Kidney tubule cell (primary cell): ENCODE data around the gene SYT17.
"Not testable (repeated sequence)": the region's sequence is repeated elsewhere in the genome, so short reads cannot be mapped to it uniquely, and the experiment has no call there.

Experiments
- DNase-seq: peaks from one replicate; pipeline ENCODE4 v3.0.0-alpha.2; 2018; ENCODE audit warnings: low spot score

Gene SYT17

DNA sequence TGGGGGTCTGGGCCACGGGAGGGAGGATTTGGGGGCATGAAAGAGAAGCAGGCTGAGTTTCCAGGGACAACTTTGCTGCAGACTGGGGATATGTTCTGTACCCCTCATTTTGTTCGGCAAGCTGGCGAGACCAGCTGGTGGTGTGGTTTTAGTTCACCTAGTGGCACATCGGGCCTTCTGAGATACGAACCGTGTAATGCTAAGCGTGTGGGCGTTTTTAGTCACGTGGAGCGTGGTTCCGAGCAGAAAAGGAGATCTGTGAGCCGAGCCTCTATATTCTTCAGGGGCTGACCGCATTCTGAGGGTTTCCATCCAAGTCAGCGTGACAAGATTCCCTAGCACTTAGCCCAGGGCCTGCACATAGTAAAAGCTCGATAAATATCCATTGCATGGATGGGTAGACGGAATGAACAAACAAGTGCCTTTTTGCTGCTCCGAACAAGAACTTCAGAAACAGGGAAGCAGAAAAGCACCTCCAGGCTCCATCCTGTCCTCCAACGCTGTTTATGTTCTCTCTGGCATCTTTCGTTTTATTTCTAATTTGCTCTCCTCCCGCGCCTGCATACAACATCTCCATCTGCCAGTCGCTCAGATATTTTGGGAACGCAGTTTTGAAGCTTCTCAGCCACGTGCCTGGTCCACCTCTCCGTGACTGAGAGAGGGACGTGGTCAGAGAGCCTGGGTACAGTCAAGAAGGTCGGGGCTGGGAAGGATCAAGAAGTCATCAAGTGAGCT is 5.8 kb downstream of the SYT17 start:
- DNase-seq: no peak

DNA sequence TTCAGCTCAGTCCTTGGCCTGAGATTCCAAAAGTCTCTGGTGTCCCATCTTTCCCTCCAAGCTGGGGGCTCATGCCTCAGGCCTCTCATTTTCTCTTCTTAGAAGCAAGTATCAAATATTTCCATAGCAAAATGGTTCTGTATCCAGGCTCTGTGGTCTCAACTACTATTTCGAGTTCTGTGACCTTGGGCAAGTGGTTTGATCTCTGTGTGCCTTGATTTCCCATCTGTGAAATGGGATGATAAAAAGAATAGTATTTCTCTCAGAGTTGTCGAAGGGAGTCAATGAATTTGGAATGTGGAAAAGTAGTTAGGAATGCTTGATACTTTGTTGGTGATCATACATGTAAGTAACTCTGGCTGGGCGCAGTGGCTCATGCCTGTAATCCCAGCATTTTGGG is 6.4 kb downstream of the SYT17 start:
- DNase-seq: no peak

DNA sequence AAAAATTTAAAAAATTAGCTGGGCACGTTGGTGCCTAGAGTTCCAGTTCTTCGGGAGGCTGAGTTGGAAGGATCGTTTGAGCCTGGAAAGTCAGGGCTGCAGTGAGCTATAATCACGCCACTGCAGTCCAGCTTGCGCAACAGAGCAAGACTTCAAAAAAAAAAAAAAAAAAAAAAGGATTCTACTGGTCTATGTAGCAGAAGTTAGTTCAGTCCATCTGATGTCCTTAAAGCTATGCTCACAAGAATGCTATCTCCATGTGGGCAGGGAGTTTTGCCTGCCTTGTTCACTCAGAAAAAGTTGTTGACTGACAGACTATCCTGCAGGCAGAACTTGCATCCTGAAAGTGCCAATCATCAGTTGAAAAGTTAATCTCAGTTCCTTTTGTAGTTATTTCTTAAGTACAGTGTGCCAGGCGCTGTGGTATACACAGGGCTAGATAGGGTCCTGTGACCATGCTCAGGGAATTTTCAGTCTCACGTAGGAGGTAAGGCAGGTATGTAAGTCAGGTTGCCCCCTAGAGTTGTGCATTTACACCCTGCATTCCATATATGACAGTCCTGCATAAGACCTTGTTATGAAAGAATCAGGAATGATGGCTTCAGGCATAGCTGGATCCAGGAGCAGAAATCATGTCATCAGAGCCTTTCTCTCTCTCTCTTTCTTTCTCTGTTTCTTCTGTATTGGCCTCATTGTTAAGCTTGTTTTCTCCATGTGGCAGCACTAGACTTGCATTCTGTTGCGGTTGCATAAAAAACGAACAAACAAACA is 7.6 kb downstream of the SYT17 start:
- DNase-seq: no peak

DNA sequence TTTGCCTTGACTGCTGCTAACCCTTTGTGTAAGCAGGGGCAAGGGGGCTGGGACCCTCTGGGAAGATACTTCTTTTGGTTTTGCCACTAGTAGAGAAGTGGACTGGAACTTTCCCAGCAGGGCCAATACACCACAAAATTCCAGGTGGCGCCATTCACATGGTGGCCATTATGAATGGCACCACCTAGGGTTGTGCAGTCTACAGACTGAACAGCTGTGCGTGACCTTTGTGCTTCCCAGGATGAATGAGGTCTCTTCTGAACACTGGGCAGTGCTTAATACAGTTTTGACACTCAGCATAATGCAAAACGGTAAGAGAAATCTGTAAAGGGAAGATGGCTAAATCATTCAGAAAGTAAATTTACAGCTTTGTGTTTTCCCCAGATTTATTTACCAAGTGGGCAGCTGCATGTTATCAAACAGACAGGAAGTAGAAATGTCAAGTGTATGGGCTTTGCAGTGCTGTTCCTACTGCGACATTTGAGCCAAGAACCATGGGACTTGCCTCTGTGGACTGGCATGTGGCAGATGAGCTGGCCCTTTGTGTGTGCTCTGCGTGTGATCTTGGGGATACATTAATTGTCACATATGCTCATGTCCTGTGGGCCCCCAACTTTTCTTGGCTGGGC is 9.2 kb downstream of the SYT17 start:
- no peak for DNase-seq

DNA sequence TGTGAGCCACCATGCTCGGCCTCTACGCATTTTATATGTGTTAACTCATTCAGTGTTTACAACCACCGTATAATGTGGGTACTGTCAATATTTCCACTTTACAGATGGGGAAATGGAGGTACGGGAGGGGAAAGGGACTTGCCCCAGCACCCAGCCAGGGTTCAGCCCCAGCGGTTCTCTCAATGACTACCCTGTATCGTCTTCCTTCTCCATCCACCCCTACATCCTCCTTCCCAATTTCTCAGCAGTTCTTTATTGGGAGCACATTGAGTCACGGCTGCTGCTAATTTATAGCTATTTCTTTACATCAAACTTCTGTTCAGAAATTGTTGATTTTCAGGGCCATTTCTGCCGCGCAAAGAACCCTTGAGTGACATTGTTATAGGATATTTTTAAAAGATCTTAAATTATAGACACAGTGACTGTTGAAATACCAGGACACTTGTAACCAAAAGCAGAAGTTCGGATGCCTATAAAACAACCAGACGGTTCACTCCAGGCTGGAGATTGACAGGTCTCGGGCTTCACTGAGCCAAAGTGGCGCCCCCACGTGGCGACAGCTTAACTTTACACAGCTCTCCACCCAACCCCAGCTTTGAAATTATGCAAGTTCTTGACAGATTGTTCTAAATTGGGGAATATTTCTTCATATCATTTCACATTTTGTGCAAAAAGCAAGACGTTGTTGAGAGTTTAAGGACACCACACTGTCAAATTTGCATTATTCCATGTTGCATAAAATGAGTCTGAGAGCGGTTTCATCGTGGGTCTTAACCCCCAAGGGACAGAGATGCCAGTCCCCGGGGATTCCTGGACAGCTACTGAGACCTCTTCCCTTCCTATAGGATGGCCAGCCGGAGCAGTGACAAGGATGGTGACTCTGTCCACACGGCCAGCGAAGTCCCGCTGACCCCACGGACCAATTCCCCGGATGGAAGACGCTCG is 11.8 kb downstream of the SYT17 start:
- DNase-seq: peak; percentile 46

DNA sequence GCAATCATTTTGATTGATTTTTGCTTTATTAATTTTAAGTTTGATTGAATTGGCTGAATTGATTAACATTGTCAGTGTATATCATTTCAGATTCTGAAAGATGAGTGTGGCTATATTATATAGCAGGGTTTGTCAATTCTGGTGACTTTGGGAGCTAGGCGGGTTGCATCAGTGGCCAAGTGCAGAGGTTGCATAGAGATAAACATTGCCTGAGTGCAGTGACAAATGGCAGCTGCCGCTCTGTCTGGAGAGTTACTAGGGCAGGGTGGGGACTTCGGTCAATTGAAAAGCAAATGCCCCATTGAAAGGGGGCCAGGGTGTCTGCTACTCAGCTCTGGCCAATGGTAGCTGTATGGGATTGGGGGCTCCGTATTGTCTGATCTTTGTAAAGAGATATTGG is 12.7 kb downstream of the SYT17 start:
- DNase-seq: no peak

DNA sequence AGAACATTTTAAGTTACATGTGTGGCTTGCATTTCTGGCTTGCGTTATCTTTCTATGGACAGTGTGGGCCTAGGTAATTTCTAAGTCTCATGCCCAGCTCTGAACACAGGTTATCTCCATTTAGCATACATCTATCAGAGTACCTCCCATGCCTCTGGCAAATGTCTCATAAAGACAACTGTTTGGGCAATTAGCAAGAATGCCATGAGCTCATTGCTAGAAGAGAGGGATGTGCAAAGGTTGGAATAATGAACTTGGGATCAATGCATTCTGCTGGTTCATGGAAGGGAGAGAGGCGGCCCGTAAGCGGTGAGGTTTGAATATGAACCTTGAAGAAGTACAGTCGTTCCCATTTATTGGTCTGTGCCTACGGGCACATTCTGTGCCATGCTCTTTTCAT is 14.4 kb downstream of the SYT17 start:
- no peak for DNase-seq

DNA sequence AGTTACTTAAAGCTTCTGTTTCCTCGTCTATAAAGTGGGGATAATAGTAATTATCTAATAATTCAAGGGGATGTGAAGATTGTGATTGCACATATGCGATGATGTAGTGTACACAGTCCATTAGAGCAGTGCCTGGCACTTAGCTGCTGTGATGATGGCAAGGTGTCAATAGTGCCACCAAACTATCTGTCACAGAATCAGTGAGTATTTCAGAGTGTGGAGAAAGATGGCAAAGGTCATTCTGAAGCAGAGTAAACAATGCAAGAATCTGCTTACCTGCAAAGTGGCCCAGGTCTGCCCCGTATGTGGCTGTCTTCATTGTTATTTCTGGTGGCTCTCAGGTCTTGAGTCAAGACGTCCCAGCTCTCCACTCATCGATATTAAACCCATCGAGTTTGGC is 15.1 kb downstream of the SYT17 start:
- no peak for DNase-seq

DNA sequence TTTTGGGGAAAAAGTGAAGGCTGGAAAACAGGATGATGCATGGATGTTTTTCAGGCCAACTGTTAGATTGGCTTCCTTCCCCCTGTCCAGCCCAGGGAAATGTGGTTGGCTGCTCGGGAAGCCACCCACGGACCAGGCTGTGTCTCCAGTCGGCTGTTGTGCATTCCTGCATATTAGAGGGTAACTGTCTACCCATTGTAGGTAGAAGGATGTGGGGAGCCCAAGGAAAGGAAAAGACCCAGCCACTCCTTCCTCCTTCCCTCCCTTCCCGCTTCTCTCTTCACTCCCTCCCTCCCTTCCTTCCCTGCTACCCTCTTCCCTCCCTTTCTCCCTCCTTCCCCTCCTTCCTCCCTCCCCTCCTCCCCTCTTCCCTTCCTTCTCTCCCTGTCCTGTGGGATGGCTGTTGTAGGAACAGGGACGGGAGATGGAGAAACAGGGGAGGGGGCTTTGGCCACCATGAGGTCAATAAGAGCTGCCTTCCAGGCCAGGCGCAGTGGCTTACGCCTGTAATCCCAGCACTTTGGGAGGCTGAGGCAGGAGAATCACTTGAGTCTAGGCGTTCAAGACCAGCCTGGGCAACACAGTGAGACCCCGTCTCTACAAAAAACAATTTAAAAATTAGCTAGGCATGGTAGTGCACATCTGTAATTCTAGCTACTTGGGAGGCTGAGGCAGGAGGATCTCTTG is 16.9 kb downstream of the SYT17 start:
- no peak for DNase-seq

DNA sequence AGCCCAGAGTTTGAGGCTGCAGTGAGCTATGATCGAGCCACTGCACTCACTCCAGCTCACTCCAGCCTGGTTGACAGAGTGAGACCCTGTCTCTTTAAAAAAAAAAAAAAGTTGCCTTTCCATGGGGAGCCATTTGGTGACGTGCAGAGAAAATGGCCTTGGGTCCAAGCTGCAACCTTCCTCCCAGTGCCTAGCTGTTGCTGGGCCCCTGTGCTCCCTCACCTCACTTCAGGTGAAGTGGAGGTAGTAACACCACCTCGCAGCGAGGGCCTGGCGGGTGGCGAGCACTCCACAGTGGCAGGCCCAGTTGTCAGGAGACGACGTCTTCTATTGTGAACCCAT is 17.4 kb downstream of the SYT17 start:
- no peak for DNase-seq

DNA sequence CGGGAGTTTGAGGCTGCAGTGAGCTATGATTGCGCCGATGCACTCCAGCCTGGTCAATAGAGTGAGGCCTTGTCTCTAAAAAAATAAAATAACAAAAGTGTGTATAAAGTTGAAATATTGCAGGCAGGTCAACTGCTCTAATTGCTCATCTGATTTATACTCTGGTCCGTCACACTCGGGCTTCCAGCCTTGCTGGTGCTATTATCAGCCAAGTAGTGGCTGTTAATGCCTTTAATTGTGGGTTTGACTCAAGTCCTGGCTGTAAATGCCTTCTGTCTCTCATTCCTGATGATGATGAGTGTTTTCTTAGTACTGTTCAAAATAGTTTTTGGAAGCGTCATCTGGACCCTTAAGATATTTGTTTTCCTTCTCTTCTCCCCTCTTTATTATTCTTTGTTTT is 18.4 kb downstream of the SYT17 start:
- no peak for DNase-seq

DNA sequence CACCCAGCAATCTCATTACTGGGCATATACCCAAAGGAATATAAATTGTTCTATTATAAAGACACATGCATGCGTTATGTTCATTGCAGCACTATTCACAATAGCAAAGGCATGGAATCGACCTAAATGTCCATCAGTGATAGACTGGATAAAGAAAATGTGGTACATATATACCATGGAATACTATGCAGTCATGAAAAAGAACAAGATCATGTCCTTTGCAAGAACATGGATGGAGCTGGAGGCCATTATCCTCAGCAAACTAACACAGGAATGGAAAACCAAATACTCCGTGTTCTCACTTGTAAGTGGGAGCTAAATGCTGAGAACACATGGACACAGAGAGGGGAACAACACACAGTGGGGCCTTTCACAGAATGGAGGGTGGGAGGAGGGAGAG is 19.9 kb downstream of the SYT17 start:
- DNase-seq: not testable (repeated sequence)

DNA sequence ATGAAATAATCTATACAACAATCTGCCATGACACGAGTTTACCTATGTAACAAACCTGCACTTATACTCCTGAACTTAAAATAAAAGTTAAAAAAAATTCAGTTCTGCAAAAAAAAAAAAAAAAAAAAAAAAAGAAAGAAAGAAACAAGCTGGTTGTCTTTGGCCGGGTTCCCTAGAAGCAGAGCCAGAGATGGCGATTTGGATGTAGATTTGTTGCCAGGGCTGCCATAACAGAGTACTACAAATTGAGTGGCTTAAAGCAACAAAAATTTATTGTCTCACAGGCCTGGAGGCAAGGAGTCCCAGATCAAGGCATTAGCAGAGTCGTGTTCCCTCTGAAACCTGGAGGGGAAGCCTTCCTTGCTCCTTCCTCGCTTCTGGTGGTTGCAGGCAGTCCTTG is 20.4 kb downstream of the SYT17 start:
- no peak for DNase-seq

DNA sequence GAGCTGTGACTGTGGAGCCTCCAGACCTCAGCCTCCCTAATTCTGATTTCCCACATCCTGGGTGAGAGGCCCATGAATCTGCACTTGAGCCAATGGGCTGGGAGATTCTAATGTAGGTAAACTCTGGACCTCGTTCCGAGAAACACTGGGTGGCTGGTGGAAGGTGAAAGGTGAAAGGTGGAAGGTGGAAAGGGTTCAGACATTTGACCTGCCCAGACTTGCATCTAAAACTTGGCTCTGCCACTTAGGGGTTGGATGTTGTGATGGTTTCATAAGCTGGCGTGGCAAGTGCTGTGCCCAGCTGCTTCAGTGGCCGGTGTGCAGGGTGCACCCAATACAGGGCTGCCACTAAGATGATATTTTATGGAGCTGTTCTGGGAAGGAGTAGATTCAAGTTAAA is 24.8 kb downstream of the SYT17 start:
- no peak for DNase-seq

DNA sequence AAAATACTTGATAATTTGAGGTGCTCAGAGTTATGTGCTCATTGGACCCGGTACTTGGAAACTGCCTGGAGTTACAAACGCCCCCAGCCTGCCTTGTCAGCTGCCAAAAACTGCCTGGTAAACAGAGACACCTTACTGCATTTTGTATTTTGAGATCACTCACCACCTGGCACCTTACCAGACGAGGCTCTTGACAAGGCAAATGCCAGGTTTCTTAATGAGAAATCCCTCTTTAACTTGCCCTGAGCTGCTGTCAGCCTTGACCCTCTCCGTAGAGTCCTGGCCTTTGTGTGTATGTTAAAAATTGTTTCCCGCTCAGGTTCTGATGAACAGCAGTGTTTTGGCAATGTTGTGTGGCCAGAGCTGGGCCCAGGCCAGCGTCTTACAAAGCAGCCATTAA is 28.8 kb downstream of the SYT17 start:
- DNase-seq: no peak

DNA sequence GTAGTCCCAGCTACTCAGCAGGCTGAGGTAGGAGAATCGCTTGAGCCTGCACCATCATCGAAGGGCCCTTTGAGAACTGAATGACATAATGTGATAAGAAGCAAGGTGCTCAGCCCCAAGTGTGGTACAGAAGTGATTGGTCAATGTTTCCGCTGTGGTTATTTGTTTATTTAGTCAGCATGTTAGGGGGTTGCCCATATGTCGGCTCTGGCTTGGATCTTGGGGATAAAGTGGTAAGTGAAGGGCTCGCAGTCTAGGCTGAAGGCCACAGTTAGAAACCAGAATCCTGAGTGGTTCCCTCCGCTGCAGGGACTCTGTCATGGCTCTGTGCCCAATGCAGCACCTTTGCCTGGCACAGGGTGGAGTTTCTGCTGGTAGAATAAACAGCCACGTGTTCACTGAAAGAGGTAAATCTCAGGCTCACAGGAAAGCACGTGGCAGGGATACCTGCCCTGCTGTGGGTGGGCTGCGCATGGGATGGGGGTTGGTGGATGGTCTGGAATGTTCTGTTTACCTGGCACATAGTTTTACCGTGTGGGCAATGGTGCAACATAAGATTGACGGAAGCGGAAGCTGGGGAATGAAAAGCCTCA is 35.4 kb downstream of the SYT17 start:
- no peak for DNase-seq

DNA sequence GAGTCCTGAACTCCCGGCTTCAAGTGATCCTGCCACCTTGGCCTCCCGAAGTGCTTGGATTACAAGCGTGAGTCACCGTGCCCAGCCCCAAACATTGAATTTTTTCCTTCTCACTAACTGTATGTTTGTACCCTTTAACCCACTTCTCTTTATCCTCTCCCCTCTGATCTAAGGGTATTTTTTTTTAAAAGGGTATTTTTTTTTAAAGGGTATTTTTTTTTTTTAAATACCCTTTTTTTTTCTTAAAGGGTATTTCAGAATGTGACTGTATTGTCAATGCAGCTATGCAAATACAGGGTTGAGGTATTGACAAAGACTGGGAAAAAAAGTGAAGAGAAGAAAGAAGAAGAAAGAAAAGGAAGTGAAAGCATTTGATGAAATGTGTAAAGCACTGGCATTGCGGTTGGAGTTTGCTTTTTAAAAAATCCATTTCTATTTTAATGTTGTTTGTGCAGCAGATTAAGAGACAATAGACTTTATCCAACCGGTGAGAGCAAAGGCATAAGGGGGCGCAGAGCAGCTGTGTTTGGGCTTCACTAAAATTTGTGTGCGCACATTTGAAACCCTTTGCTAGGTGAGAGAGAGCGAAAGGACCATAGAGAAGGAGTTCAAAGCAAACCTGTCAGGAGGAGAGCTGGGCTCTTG is 42.4 kb downstream of the SYT17 start:
- no peak for DNase-seq

DNA sequence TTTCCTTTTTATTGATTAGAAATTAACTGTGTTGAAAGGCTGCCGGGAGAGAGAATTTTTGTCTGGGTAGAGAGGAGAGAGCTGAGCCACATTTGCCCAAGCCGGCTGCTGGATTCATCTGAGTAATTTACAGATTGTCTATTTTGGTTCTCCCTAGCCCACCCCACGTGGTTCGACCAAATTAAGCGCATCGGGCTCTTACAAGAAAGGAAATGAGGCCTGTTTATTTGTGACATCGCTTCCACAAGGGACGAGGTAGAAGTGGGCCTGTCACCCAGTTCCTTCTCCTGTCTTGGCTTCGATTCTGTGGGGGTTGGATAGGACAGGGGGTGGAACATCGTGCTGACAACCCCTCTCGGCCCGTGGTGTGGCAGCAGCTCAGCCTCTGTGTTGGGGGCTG is 42.9 kb downstream of the SYT17 start:
- no peak for DNase-seq

DNA sequence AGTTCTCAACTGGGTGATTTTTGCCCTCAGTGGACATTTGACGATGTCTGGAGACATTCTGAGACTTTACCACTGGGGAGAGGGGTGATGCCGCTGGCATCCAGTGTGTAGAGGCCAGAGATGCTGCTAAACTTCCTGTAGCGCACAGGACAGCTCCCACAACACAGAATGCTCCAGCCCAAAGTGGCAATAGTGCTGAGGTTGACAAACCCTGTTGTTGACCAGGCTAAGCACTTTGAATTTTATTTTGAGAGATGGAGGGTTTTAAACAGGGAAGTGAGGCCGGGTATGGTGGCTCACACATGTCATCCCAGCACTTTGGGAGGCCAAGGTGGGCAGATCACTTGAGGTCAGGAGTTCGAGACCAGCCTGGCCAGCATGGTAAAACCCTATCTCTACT is 44.0 kb downstream of the SYT17 start:
- no peak for DNase-seq

DNA sequence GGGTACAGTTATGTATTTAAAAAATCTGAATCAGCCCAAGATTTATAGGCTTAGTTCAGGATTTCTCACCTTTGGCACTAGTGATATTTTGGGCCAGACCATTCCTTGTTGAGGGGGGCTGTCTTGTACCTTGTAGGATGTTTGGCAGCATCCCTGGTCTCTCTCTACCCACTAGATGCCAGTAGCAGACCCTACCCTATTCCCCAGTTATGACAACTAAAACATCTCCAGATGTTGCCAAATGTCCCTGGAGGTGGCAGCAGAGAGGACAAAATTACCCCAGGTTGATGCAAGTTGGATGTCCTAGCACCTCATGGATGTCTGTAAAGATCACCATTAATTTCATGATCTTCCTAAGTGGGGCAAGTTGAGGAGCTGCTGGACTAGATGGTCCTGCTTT is 45.8 kb downstream of the SYT17 start:
- no peak for DNase-seq

DNA sequence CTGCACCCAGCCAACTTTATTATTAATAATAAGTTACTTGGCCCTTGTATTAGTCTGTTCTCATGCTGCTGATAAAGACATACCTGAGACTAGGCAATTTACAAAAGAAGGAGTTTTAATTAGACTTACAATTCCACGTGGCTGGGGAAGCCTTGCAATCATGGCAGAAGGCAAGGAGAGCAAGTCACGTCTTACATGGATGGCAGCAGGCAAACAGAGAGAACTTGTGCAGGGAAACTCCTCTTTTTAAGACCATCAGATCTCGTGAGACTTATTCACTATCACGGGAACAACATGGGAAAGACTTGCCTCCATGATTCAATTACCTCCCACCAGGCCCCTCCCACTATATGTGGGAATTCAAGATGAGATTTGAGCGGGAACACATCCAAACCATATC is 47.7 kb downstream of the SYT17 start:
- DNase-seq: no peak
